HepG2 (cell line): ENCODE measurements around the gene MFSD6. TPM values are rescaled to one million over a fixed set of nuclear protein-coding genes. Genes with fewer than 3 reads are reported as not detected.

Experiments
- ATAC-seq: fragments of 200-7000 bp; cut with Tn5 transposase; 3 replicates; pipeline ENCODE4 v1.9.1; 2020; ENCODE audit warnings: mild to moderate bottlenecking, moderate library complexity
- BruUV-seq: library from RNA; stranded (reverse); fragments of 400-500 nt; replicated peaks from 2 replicates; lab custom pipeline; 2021; lab: Mats Ljungman, UMichigan
- CTCF ChIA-PET: fragments of 300-600 bp; formaldehyde crosslinking; extraction: SDS; loops from one replicate; lab custom pipeline; 2021; ENCODE audit warnings: low total read pairs, inconsistent platforms, low intra/inter-chr PET ratio; lab: Yijun Ruan, JAX
- POLR2A ChIA-PET: fragments of 350-600 bp; sonication (Branson Sonifier 250); formaldehyde crosslinking; loops from one replicate; lab custom pipeline; 2020; ENCODE audit warnings: antibody characterized with exemption, inconsistent platforms; lab: Yijun Ruan, JAX
- DNase-seq: peaks from one replicate; pipeline ENCODE4 v3.0.0-alpha.2; 2015; ENCODE audit warnings: low spot score
- FAIRE-seq: peaks from 3 replicates; lab custom pipeline; 2011; peaks lifted over from hg19 to GRCh38; lab: Jason Lieb, UNC
- H2AFZ ChIP-seq: one replicate; pipeline ENCODE4 v1.6.1; 2011; ENCODE audit warnings: low read length, inconsistent platforms
- H3K27ac ChIP-seq: fragments of 300-600 bp; 3 replicates; pipeline ENCODE4 v1.8.0; 2011; ENCODE audit warnings: mixed run types, mild to moderate bottlenecking, mixed read lengths, low read length, inconsistent platforms; ENCODE audit not compliant: insufficient read depth; ENCODE audit errors: extremely low read length
- H3K27me3 ChIP-seq, 2 experiments: fragments of 200-600 bp in 1 of 2; 2 replicates in 1 of 2; 3 replicates in 1 of 2; pipeline versions ENCODE4 v1.6.0 to v1.8.0; 2011; ENCODE audit warnings: low read length in 2 of 2, mild to moderate bottlenecking in 2 of 2, moderate library complexity in 2 of 2, inconsistent platforms in 1 of 2; ENCODE audit not compliant: insufficient read depth in 2 of 2, control insufficient read depth in 1 of 2
- H3K36me3 ChIP-seq, 2 experiments: fragments of 200-600 bp in 1 of 2; replicated peaks in 1 of 2; 2 replicates in 1 of 2; 3 replicates in 1 of 2; pipeline versions ENCODE4 v1.5.1 to v1.8.0; 2011; ENCODE audit warnings: low read length in 2 of 2, inconsistent platforms in 1 of 2; ENCODE audit not compliant: insufficient read depth in 2 of 2, control insufficient read depth in 1 of 2
- H3K4me1 ChIP-seq: 2 replicates; pipeline ENCODE4 v1.5.1; 2012; ENCODE audit warnings: low read length, inconsistent platforms; ENCODE audit not compliant: insufficient read depth
- H3K4me2 ChIP-seq: 2 replicates; pipeline ENCODE4 v1.6.0; 2011; ENCODE audit warnings: low read depth, low read length, inconsistent platforms
- H3K4me3 ChIP-seq, 3 experiments: fragments of 200-600 bp in 1 of 3; sonication (generic), shearing (Covaris generic) in 1 of 3; replicated peaks in 1 of 3; 2 replicates each; pipeline ENCODE4 v1.5.1; 2011 to 2016; ENCODE audit warnings: low read length in 3 of 3, inconsistent platforms in 2 of 3, low read depth in 2 of 3, mild to moderate bottlenecking in 2 of 3, control low read depth in 1 of 3, mixed read lengths in 1 of 3; ENCODE audit not compliant: insufficient read depth in 1 of 3
- H3K79me2 ChIP-seq: one replicate; pipeline ENCODE4 v1.6.1; 2011; ENCODE audit warnings: low read length, inconsistent platforms; ENCODE audit not compliant: insufficient read depth
- H3K9ac ChIP-seq: 2 replicates; pipeline ENCODE4 v1.6.0; 2011; ENCODE audit warnings: mild to moderate bottlenecking, low read depth, low read length, inconsistent platforms; ENCODE audit not compliant: insufficient read depth
- H3K9me3 ChIP-seq: 2 replicates; pipeline ENCODE4 v1.5.1; 2012; ENCODE audit warnings: mild to moderate bottlenecking, low read length
- H4K20me1 ChIP-seq: 2 replicates; pipeline ENCODE4 v1.6.0; 2011; ENCODE audit warnings: inconsistent platforms, mild to moderate bottlenecking, low read length, moderate library complexity; ENCODE audit not compliant: insufficient read depth
- CBFB ChIP-seq: sonication (generic); formaldehyde crosslinking; IDR thresholded peaks from 2 replicates; pipeline ENCODE4 v1.4.0; 2020; ENCODE audit warnings: missing genetic modification reagents
- CHD2 ChIP-seq: IDR thresholded peaks from 2 replicates; pipeline ENCODE4 v1.6.1; 2011; ENCODE audit warnings: low read depth, low read length, improper control_type of control experiment
- E2F2 ChIP-seq: sonication (generic); formaldehyde crosslinking; IDR thresholded peaks from 2 replicates; pipeline ENCODE4 v1.4.0; 2020; ENCODE audit warnings: missing genetic modification reagents, borderline replicate concordance
- EEA1 ChIP-seq: sonication (generic); formaldehyde crosslinking; IDR thresholded peaks from 2 replicates; pipeline ENCODE4 v1.5.1; 2020; ENCODE audit warnings: mild to moderate bottlenecking, missing genetic modification reagents, borderline replicate concordance
- JUN ChIP-seq: sonication (generic); formaldehyde crosslinking; IDR thresholded peaks from 2 replicates; pipeline ENCODE4 v1.4.0; 2020; ENCODE audit warnings: mild to moderate bottlenecking, missing genetic modification reagents
- RNF2 ChIP-seq: fragments of 450-650 bp; conservative IDR thresholded peaks from 2 replicates; pipeline ENCODE4 v1.6.1; 2016; ENCODE audit warnings: low read depth
- RNF219 ChIP-seq: sonication (generic); formaldehyde crosslinking; IDR thresholded peaks from 2 replicates; pipeline ENCODE4 v1.5.0; 2020; ENCODE audit warnings: mild to moderate bottlenecking, missing genetic modification reagents
- SALL2 ChIP-seq: sonication (generic); formaldehyde crosslinking; IDR thresholded peaks from 2 replicates; pipeline ENCODE4 v1.8.1; 2023; ENCODE audit warnings: mild to moderate bottlenecking, missing genetic modification reagents, inconsistent platforms
- SSRP1 ChIP-seq: IDR thresholded peaks from 2 replicates; pipeline ENCODE4 v1.6.1; 2016; ENCODE audit warnings: control low read depth
- ZBTB7A ChIP-seq: sonication (generic); formaldehyde crosslinking; IDR thresholded peaks from 2 replicates; pipeline ENCODE4 v1.8.0; 2022; ENCODE audit warnings: mild to moderate bottlenecking, missing genetic modification reagents
- ZIK1 ChIP-seq: sonication (generic); formaldehyde crosslinking; IDR thresholded peaks from 2 replicates; pipeline ENCODE4 v1.5.0; 2020; ENCODE audit warnings: mild to moderate bottlenecking, low read depth, missing genetic modification reagents, borderline replicate concordance
- ZNF543 ChIP-seq: sonication (generic); formaldehyde crosslinking; IDR thresholded peaks from 2 replicates; pipeline ENCODE4 v1.4.0; 2020; ENCODE audit warnings: mild to moderate bottlenecking, missing genetic modification reagents
- ZNF607 ChIP-seq: sonication (generic); formaldehyde crosslinking; IDR thresholded peaks from 2 replicates; pipeline ENCODE4 v1.5.1; 2020; ENCODE audit warnings: missing genetic modification reagents, mild to moderate bottlenecking, borderline replicate concordance
- ZNF616 ChIP-seq: sonication (generic); formaldehyde crosslinking; IDR thresholded peaks from 2 replicates; pipeline ENCODE4 v1.5.0; 2020; ENCODE audit warnings: low read depth, mild to moderate bottlenecking, missing genetic modification reagents
- ZNF710 ChIP-seq: sonication (generic); formaldehyde crosslinking; IDR thresholded peaks from 2 replicates; pipeline ENCODE4 v1.5.0; 2020; ENCODE audit warnings: mild to moderate bottlenecking, missing genetic modification reagents, borderline replicate concordance
- ZNF720 ChIP-seq: sonication (generic); formaldehyde crosslinking; IDR thresholded peaks from 2 replicates; pipeline ENCODE4 v1.4.0; 2020; ENCODE audit warnings: missing genetic modification reagents
- WGBS: methylation state at CpG from one replicate; pipeline ENCODE4 v1.1.6; 2017; ENCODE audit warnings: low lambda C conversion rate; 5-methylcytosine and 5-hydroxymethylcytosine counted together
- in situ Hi-C: cut with HindIII; loops from 2 replicates; pipeline ENCODE4 v1.10.0; 2017; ENCODE audit warnings: low pct_unique_long_range_greater_than_20kb; ENCODE audit not compliant: extremely low pct_ligation_motif_present
- intact Hi-C: fragments of 100-400 bp; cut with micrococcal nuclease; formaldehyde crosslinking; loops from one replicate; pipeline ENCODE4 v1.10.0; 2022; ENCODE audit not compliant: unreplicated experiment
- polyA plus RNA-seq, 8 experiments: library from polyadenylated mRNA; depleted of rRNA in 3 of 8; stranded (reverse) in 7 of 8; unstranded in 1 of 8; fragments of >200 nt; fragmentation: Illumina TruSeq in 4 of 8; extraction: Trizol in 4 of 8; gene quantifications; 2 replicates each; pipeline versions ENCODE4 v1.2.1 to v1.2.3, GENCODE V29; 2011 to 2016; ENCODE audit warnings: low read depth in 4 of 8, missing spikeins in 1 of 8, mixed read lengths in 1 of 8; ENCODE audit not compliant: insufficient read depth in 1 of 8
- total RNA-seq, 5 experiments: library from RNA; depleted of rRNA; stranded (reverse); fragments of >200 nt; fragmentation: Illumina TruSeq; extraction: Trizol; gene quantifications; 2 replicates each; pipeline ENCODE4 v1.2.3, GENCODE V29; 2016; ENCODE audit warnings: low read depth in 1 of 5
- TF ChIP-seq, protein P1 (sequence below): sonication (generic); formaldehyde crosslinking; IDR thresholded peaks from 2 replicates; pipeline ENCODE4 v1.4.0; 2020; ENCODE audit warnings: low read depth, missing genetic modification reagents

MFSD6 gene
- total and polyA plus RNA-seq, 2 of the 13 experiments (the other 11 are each of a cell fraction or from before 2014, with no cell fraction given), result 0.92 to 1.4 TPM

GRCh38 chr2:190533968-190534309 lies 125.8 kb downstream of the MFSD6 start:
- in situ Hi-C loops (no loop called here), intact Hi-C loops (loop anchor here (2.0 to 10.0 kb wide), 2 partner anchors 115 to 271 kb away; partner anchors contain the start of gene NAB1)
- whole genome bisulfite sequencing, result under 1% methylated on average over 13 of the region's 13 CpGs
- H3K27me3 ChIP-seq, result no peaks in the 10 kb centered on the region
- H2AFZ ChIP-seq, result peak overlapping the region; percentile 92
- POLR2A ChIA-PET, result interaction anchor here (0.6 to 2.2 kb wide), 12 partner anchors 11 to 353 kb away, joined by 3 to 11 read pairs (median 4); partner anchors contain the start of genes HIBCH and NAB1
- H3K4me1 ChIP-seq, result peaks cover 56% of the 10 kb centered on the region
- CTCF ChIA-PET, result no interaction called here
- ATAC-seq, result peak; percentile 52
- H3K4me2 ChIP-seq, result peak overlapping the region; percentile 94
- no peaks in the 10 kb centered on the region for H4K20me1 ChIP-seq
- peaks cover 6% of the 10 kb centered on the region for H3K79me2 ChIP-seq
- H3K9me3 ChIP-seq, result peaks cover 17% of the 10 kb centered on the region
- peak; percentile 79 for DNase-seq
- peak; percentile 18 for FAIRE-seq
- peak overlapping the region; percentile 91 for H3K27ac ChIP-seq
- H3K9ac ChIP-seq, result peak overlapping the region; percentile 88
- H3K4me3 ChIP-seq, result peak overlapping the region; percentile 77 to 90 (median 85)
- H3K36me3 ChIP-seq, result no peaks in the 10 kb centered on the region
- BruUV-seq, result no TSS peak
- TF ChIP-seq ZNF710 (no peak), SSRP1 (CRISPR knock-in tag) (no peak; the same call in none of the 2 replicates), JUN (CRISPR knock-in tag) (no peak), ZNF616 (CRISPR knock-in tag) (no peak), RNF219 (no peak), ZNF607 (CRISPR knock-in tag) (no peak; the same call in 1 of the 2 replicates), E2F2 (no peak), ZNF543 (CRISPR knock-in tag) (no peak), SALL2 (CRISPR knock-in tag) (no peak), EEA1 (no peak), ZBTB7A (CRISPR knock-in tag) (no peak), RNF2 (no peak), CBFB (CRISPR knock-in tag) (no peak), ZIK1 (CRISPR knock-in tag) (no peak), ZNF720 (CRISPR knock-in tag) (no peak), CHD2 (no peak)
- TF ChIP-seq, protein P1, sequence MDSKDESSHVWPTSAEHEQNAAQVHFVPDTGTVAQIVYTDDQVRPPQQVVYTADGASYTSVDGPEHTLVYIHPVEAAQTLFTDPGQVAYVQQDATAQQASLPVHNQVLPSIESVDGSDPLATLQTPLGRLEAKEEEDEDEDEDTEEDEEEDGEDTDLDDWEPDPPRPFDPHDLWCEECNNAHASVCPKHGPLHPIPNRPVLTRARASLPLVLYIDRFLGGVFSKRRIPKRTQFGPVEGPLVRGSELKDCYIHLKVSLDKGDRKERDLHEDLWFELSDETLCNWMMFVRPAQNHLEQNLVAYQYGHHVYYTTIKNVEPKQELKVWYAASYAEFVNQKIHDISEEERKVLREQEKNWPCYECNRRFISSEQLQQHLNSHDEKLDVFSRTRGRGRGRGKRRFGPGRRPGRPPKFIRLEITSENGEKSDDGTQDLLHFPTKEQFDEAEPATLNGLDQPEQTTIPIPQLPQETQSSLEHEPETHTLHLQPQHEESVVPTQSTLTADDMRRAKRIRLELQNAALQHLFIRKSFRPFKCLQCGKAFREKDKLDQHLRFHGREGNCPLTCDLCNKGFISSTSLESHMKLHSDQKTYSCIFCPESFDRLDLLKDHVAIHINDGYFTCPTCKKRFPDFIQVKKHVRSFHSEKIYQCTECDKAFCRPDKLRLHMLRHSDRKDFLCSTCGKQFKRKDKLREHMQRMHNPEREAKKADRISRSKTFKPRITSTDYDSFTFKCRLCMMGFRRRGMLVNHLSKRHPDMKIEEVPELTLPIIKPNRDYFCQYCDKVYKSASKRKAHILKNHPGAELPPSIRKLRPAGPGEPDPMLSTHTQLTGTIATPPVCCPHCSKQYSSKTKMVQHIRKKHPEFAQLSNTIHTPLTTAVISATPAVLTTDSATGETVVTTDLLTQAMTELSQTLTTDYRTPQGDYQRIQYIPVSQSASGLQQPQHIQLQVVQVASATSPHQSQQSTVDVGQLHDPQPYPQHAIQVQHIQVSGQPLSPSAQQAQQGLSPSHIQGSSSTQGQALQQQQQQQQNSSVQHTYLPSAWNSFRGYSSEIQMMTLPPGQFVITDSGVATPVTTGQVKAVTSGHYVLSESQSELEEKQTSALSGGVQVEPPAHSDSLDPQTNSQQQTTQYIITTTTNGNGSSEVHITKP (CRISPR knock-in tag), result no peak
